ENCODE measurements around the gene INPP5K. TPM values are rescaled to one million over a fixed set of nuclear protein-coding genes. Genes with fewer than 3 reads are reported as not detected.

INPP5K gene
- total RNA-seq, 4 donors from 2014 or later = 62.0 to 89.3 (median 76.1) TPM

DNA sequence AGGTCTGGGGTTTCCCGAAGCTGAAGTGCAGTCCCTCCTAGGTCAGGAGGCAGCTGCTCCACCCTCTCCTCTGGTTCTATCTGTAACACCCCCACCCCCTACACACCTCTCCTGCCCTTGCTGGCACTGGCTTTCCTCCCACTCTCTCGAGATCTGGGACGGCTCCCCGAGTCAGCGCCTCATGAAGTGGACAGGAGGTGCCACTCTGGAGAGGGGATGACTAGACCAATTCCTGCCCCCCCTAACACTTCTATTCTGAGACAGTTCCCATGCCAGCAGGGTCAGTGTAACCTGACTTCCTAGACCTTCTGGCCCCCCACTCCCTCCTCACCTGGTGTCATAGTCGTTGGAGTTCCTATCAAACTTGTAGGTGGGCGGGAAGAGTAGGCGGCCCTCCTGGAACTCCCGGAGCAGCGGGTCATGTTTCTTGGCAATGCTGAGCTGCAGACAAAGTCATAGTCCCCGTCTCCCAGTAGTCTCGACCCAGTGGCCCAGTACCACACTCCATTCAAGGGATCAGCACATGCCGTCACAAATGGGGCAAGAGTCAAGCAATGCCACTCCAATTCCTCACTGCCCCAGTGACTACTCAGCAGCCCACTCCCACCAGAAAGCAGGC, 9.7 kb downstream of the INPP5K start:
- peaks cover 27 to 46% (median 33%) of the 10 kb centered on the region in 4 donors for H3K4me1 ChIP-seq
- 92% methylated on average over 13 of the region's 13 CpGs for WGBS
- TF ChIP-seq EP300 (IDR thresholded peaks at IDR 0.05) = no peak
- TF ChIP-seq POLR2A (IDR thresholded peaks at IDR 0.05; ENCODE audit: low read depth) = no peak
- TF ChIP-seq POLR2AphosphoS5 (IDR thresholded peaks at IDR 0.05) = no peak
- TF ChIP-seq, protein P1, sequence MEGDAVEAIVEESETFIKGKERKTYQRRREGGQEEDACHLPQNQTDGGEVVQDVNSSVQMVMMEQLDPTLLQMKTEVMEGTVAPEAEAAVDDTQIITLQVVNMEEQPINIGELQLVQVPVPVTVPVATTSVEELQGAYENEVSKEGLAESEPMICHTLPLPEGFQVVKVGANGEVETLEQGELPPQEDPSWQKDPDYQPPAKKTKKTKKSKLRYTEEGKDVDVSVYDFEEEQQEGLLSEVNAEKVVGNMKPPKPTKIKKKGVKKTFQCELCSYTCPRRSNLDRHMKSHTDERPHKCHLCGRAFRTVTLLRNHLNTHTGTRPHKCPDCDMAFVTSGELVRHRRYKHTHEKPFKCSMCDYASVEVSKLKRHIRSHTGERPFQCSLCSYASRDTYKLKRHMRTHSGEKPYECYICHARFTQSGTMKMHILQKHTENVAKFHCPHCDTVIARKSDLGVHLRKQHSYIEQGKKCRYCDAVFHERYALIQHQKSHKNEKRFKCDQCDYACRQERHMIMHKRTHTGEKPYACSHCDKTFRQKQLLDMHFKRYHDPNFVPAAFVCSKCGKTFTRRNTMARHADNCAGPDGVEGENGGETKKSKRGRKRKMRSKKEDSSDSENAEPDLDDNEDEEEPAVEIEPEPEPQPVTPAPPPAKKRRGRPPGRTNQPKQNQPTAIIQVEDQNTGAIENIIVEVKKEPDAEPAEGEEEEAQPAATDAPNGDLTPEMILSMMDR (IDR thresholded peaks at IDR 0.05) = no peak
- no peak overlapping the region for H3K4me3 ChIP-seq
- no peaks in the 10 kb centered on the region for H3K27me3 ChIP-seq
- intact Hi-C loops (cut with DNase I) = no loop called here
- DNase-seq (ENCODE audit: extremely low spot score) = no peak
- H3K9me3 ChIP-seq = no peaks in the 10 kb centered on the region
- no peak overlapping the region for H3K27ac ChIP-seq (replicated peaks in 1 of 4)
- H3K36me3 ChIP-seq = peaks cover 29 to 93% (median 81%) of the 10 kb centered on the region in 4 donors

DNA sequence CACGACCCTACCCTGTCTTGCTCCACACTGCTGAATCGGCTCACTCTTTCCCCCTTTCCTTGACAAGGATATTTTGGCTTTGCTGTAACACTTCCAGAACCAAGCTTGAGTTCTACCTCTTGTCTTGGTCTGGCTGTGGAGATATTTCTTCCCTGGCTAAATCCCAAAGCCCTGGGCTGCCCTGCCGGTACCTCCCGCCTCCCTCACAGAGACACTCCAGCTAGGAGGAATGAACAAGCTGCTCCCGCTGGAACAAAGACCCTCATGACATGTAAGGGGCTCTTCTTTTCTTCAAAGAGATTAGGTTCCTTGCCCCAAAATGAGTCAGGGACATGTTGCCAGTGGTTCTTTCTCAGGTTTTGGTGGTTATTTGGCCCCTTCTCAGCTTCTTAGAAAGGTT, 10.8 kb downstream of the INPP5K start:
- Histone ChIP-seq H3K27ac (replicated peaks in 1 of 4) (no peak overlapping the region), H3K4me1 (peaks cover 15 to 34% (median 21%) of the 10 kb centered on the region in 4 donors), H3K36me3 (peaks cover 29 to 92% (median 81%) of the 10 kb centered on the region in 4 donors), H3K9me3 (no peaks in the 10 kb centered on the region), H3K27me3 (no peaks in the 10 kb centered on the region), H3K4me3 (no peak overlapping the region)
- DNase-seq (ENCODE audit: extremely low spot score) = no peak
- 90% methylated on average over 5 of the region's 5 CpGs for WGBS
- intact Hi-C loops (cut with DNase I) = no loop called here
- TF ChIP-seq POLR2AphosphoS5 (IDR thresholded peaks at IDR 0.05) (no peak), POLR2A (IDR thresholded peaks at IDR 0.05; ENCODE audit: low read depth) (no peak), EP300 (IDR thresholded peaks at IDR 0.05) (no peak)
- TF ChIP-seq, protein P1 (IDR thresholded peaks at IDR 0.05) = no peak

DNA sequence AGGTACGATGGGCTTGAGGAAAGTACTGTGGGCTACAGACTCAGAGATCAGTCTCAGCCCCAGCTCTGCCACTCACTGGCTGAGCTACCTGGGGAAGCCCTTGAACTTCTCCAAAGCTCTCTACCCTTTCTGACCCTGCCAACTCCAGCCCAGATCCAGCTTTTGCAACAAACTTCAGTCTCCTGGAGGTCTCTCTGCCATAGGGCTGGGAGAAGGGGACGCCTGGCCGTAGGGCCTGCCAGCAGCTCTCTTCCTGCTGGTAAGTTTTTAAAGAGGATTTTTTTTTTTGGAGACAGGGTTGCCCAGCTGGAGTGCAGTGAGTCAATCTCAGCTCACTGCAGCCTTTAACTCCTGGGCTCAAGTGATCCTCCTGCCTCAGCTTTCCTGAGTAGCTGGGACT, 11.5 kb downstream of the INPP5K start:
- peaks cover 8 to 27% (median 15%) of the 10 kb centered on the region in 4 donors for H3K4me1 ChIP-seq
- H3K36me3 ChIP-seq = peaks cover 27 to 88% (median 80%) of the 10 kb centered on the region in 4 donors
- no peak for DNase-seq (ENCODE audit: extremely low spot score)
- H3K27ac ChIP-seq (replicated peaks in 1 of 4) = no peak overlapping the region
- TF ChIP-seq EP300 (IDR thresholded peaks at IDR 0.05) (no peak), POLR2A (IDR thresholded peaks at IDR 0.05; ENCODE audit: low read depth) (no peak), POLR2AphosphoS5 (IDR thresholded peaks at IDR 0.05) (no peak)
- H3K9me3 ChIP-seq = no peaks in the 10 kb centered on the region
- intact Hi-C loops (cut with DNase I) = no loop called here
- no peak overlapping the region for H3K4me3 ChIP-seq
- no peaks in the 10 kb centered on the region for H3K27me3 ChIP-seq
- 89% methylated on average over 3 of the region's 3 CpGs for WGBS

DNA sequence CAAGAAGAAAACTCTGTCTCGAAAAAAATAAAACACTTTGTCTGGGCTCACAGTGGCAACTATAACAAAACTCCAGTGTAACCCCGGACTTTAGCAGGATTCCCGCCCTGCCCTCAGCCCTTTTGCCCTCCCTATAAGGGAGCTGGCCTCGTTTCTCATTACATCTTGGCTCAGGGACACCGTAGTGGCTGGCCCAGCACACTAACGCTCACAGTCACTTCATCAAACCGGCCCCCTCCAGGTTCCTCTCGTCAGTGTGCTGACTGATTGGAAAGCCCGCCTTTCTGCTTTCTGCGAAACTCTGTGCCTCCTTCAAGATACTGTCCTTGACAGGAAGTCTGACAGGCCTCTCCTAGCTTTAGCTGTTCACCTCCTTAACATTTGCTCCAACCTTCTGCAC, 12.7 kb downstream of the INPP5K start:
- Histone ChIP-seq H3K36me3 (peaks cover 23 to 87% (median 73%) of the 10 kb centered on the region in 4 donors), H3K27me3 (no peaks in the 10 kb centered on the region), H3K27ac (replicated peaks in 1 of 4) (no peak overlapping the region), H3K4me3 (no peak overlapping the region), H3K4me1 (peaks cover 0 to 19% (median 8%) of the 10 kb centered on the region in 4 donors), H3K9me3 (no peaks in the 10 kb centered on the region)
- 83% methylated on average over 10 of the region's 10 CpGs for WGBS
- no peak for DNase-seq (ENCODE audit: extremely low spot score)
- intact Hi-C loops (cut with DNase I) = no loop called here
- TF ChIP-seq POLR2AphosphoS5 (IDR thresholded peaks at IDR 0.05) = no peak
- TF ChIP-seq, protein P1 (IDR thresholded peaks at IDR 0.05) = no peak
- no peak for TF ChIP-seq EP300 (IDR thresholded peaks at IDR 0.05)
- no peak for TF ChIP-seq POLR2A (IDR thresholded peaks at IDR 0.05; ENCODE audit: low read depth)

DNA sequence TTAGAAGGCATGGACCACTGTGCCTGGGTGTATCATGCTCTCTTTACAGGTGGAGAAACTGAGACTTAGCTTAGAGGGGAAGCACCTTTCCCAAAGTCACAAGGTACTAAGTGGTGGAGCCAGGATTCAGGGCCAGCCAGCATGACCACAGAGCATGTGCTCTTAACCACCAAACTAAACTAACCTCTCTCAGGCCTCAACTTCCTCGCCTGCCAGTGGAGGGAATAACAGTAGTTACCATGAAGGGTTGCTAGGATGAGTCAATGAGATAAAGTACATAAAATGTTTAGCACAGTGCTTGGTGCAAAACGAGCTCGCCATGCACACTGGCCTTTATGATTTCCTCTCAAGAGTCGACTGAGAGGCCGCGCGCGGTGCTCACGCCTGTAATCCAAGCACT, 17.5 kb downstream of the INPP5K start:
- 87% methylated on average over 9 of the region's 9 CpGs for WGBS
- no peak overlapping the region for H3K27ac ChIP-seq (replicated peaks in 1 of 4)
- H3K9me3 ChIP-seq = no peaks in the 10 kb centered on the region
- H3K27me3 ChIP-seq = no peaks in the 10 kb centered on the region
- H3K4me3 ChIP-seq = no peak overlapping the region
- intact Hi-C loops (cut with DNase I) = no loop called here
- peaks cover 31 to 43% (median 40%) of the 10 kb centered on the region in 4 donors for H3K4me1 ChIP-seq
- TF ChIP-seq POLR2A (IDR thresholded peaks at IDR 0.05; ENCODE audit: low read depth) = no peak
- TF ChIP-seq POLR2AphosphoS5 (IDR thresholded peaks at IDR 0.05) = no peak
- TF ChIP-seq, protein P1 (IDR thresholded peaks at IDR 0.05) = no peak
- TF ChIP-seq EP300 (IDR thresholded peaks at IDR 0.05) = no peak
- DNase-seq (ENCODE audit: extremely low spot score) = no peak
- H3K36me3 ChIP-seq = peaks cover 15 to 85% (median 62%) of the 10 kb centered on the region in 4 donors
